B cell (primary cell): ENCODE measurements around the gene NUDT1. TPM values are rescaled to one million over a fixed set of nuclear protein-coding genes. Genes with fewer than 3 reads are reported as not detected.

Experiments
- ATAC-seq: fragments of 200-7000 bp; cut with Tn5 transposase; one replicate; pipeline ENCODE4 v1.10.0; 2021; ENCODE audit warnings: low read depth, mild to moderate bottlenecking, moderate number of reproducible peaks, moderate library complexity
- CTCF ChIA-PET: fragments of 350-600 bp; sonication (Branson Sonifier 250); formaldehyde crosslinking; loops from one replicate; lab custom pipeline; 2021; ENCODE audit warnings: antibody characterized with exemption, inconsistent platforms; lab: Charles Lee
- POLR2A ChIA-PET: fragments of 350-600 bp; sonication (Branson Sonifier 250); formaldehyde crosslinking; loops from one replicate; lab custom pipeline; 2021; ENCODE audit warnings: antibody characterized with exemption; lab: Charles Lee
- DNase-seq: peaks from one replicate; pipeline ENCODE4 v3.0.0; 2013
- H2AFZ ChIP-seq: 2 replicates; pipeline ENCODE4 v1.6.1; 2012; ENCODE audit warnings: mild to moderate bottlenecking, low read depth, low read length; ENCODE audit not compliant: insufficient read depth, poor library complexity, severe bottlenecking
- H3K27ac ChIP-seq, 2 donors: 1 replicate in 1 of 2; 2 replicates in 1 of 2; pipeline ENCODE4 v1.5.1; 2012 to 2013; ENCODE audit warnings: low read length in 2 of 2, mild to moderate bottlenecking in 2 of 2, moderate library complexity in 1 of 2
- H3K27me3 ChIP-seq, 4 experiments: fragments of 200-600 bp in 1 of 4; sonication (generic) in 1 of 4; replicated peaks in 1 of 4; 1 replicate in 2 of 4; 2 replicates in 2 of 4; pipeline versions ENCODE4 v1.6.1 to v1.7.0; 2013 to 2016; ENCODE audit warnings: low read length in 3 of 4, mild to moderate bottlenecking in 2 of 4, mixed read lengths in 1 of 4, moderate library complexity in 1 of 4; ENCODE audit not compliant: insufficient read depth in 4 of 4, control insufficient read depth in 3 of 4; ENCODE audit errors: control extremely low read depth in 1 of 4
- H3K36me3 ChIP-seq, 2 experiments: replicated peaks in 1 of 2; 1 replicate in 1 of 2; 2 replicates in 1 of 2; pipeline versions ENCODE4 v1.6.1 to v1.7.1; 2013; ENCODE audit warnings: low read length in 1 of 2; ENCODE audit not compliant: insufficient read depth in 2 of 2, control insufficient read depth in 1 of 2; ENCODE audit errors: control extremely low read depth in 1 of 2, extremely low read depth in 1 of 2
- H3K4me1 ChIP-seq, 2 donors: fragments of 200-600 bp in 1 of 2; sonication (generic) in 1 of 2; 1 replicate in 1 of 2; 2 replicates in 1 of 2; pipeline versions ENCODE4 v1.5.1 to v1.6.1; 2013 to 2017; ENCODE audit warnings: low read length in 2 of 2; ENCODE audit not compliant: control insufficient read depth in 2 of 2, insufficient read depth in 2 of 2
- H3K4me2 ChIP-seq: replicated peaks from 2 replicates; pipeline ENCODE3; 2012; ENCODE audit warnings: mild to moderate bottlenecking, low read depth, low read length; ENCODE audit not compliant: poor library complexity, severe bottlenecking
- H3K4me3 ChIP-seq, 5 experiments: fragments of 200-600 bp in 1 of 5; sonication (generic) in 1 of 5; 1 replicate in 3 of 5; 2 replicates in 2 of 5; pipeline versions ENCODE4 v1.5.1 to v1.7.0; 2011 to 2016; ENCODE audit warnings: low read length in 4 of 5, mild to moderate bottlenecking in 4 of 5, low read depth in 2 of 5, control low read depth in 1 of 5, moderate library complexity in 1 of 5; ENCODE audit not compliant: insufficient read depth in 1 of 5; ENCODE audit errors: control extremely low read depth in 1 of 5, extremely low read depth in 1 of 5
- H3K79me2 ChIP-seq: fragments of 200-600 bp; sonication (generic); one replicate; pipeline ENCODE4 v1.6.0; 2016; ENCODE audit warnings: low read length; ENCODE audit not compliant: control insufficient read depth, insufficient read depth
- H3K9ac ChIP-seq: fragments of 200-600 bp; sonication (generic); 2 replicates; pipeline ENCODE4 v1.6.1; 2017; ENCODE audit warnings: mild to moderate bottlenecking, low read length, moderate library complexity
- H3K9me3 ChIP-seq, 3 donors: one replicate each; pipeline versions ENCODE4 v1.6.1 to v1.7.1; 2013; ENCODE audit warnings: low read length in 2 of 3; ENCODE audit not compliant: control insufficient read depth in 2 of 3, insufficient read depth in 1 of 3; ENCODE audit errors: control extremely low read depth in 1 of 3
- H4K20me1 ChIP-seq: 2 replicates; pipeline ENCODE4 v1.6.0; 2012; ENCODE audit warnings: mild to moderate bottlenecking, low read length; ENCODE audit not compliant: insufficient read depth, control insufficient read depth, poor library complexity, severe bottlenecking
- H3K27ac Mint-ChIP-seq: one replicate; pipeline ENCODE4 v1.8.0; 2021; ENCODE audit warnings: mixed read lengths
- H3K27me3 Mint-ChIP-seq: one replicate; pipeline ENCODE4 v1.8.0; 2021; ENCODE audit warnings: mixed read lengths
- H3K4me1 Mint-ChIP-seq: one replicate; pipeline ENCODE4 v1.8.0; 2021; ENCODE audit warnings: mixed read lengths
- H3K4me3 Mint-ChIP-seq: one replicate; pipeline ENCODE4 v1.8.0; 2021; ENCODE audit warnings: mixed read lengths
- H3K9me3 Mint-ChIP-seq: one replicate; pipeline ENCODE4 v1.8.0; 2022; ENCODE audit warnings: mixed read lengths; ENCODE audit not compliant: insufficient read depth
- EZH2 ChIP-seq: IDR thresholded peaks from 2 replicates; pipeline ENCODE4 v1.6.1; 2012; ENCODE audit warnings: borderline replicate concordance, low read depth, mild to moderate bottlenecking, moderate library complexity, low read length; ENCODE audit not compliant: insufficient read depth, poor library complexity, severe bottlenecking
- WGBS: methylation state at CpG from one replicate; pipeline ENCODE4 v1.1.5; 2013; ENCODE audit warnings: missing lambda C conversion rate; ENCODE audit not compliant: insufficient coverage; 5-methylcytosine and 5-hydroxymethylcytosine counted together
- intact Hi-C: fragments of 100-400 bp; cut with micrococcal nuclease; formaldehyde crosslinking; loops from one replicate; pipeline ENCODE4 v1.10.0; 2022
- polyA plus RNA-seq: library from polyadenylated mRNA; depleted of rRNA; stranded (reverse); fragments of >200 nt; gene quantifications from 2 replicates; pipeline ENCODE4 v1.2.3, GENCODE V29; 2012
- total RNA-seq, 2 donors: library from RNA; stranded (reverse); fragments of 120-200 nt in 1 of 2; gene quantifications; 1 replicate in 1 of 2; 2 replicates in 1 of 2; pipeline versions ENCODE4 v1.2.3 to v1.2.4, GENCODE V29; 2013 to 2022
- TF ChIP-seq, protein P1 (sequence below): fragments of 200-600 bp; IDR thresholded peaks from one replicate; pipeline ENCODE4 v1.8.0; 2022; ENCODE audit warnings: antibody characterized with exemption, mild to moderate bottlenecking

NUDT1 gene
- total and polyA plus RNA-seq, 2 donors (not counting 1 experiment from before 2014, with no cell fraction given), result 21.1 to 22.9 TPM

DNA sequence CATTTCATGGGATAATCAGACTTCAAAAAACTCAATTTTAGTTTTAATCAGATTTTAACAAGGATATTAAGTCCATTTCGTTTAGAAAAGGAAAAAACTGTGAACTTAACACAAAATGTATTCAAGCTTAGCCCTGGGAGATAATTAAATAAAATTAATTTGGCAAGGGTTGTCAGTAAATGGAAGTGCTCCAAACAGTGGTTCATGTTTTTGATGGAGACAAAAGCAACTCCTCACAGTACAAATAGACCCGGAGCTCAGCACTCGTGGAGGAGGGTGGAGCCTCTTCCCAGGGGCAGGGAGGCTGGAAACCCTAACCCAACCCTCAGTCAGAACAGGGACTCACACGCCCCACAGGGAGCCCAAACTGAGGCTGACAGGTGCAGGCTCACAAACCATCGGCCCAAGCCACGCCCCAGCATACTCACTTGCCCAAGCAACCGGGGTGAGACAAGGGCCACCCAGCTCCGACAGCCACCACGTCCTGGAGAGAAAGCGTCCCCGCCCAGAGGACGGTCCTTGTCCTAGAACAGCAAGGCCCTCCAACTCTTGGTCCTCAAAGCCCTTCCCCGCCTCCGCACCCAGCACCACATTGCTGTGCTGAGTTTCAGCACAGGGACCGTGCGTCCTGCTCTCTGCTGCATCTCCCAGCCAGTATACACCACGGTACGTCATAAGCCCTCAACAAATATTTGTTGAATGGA, 49.0 kb upstream of the NUDT1 start:
- Histone ChIP-seq H3K27me3 (no peaks in the 10 kb centered on the region), H3K79me2 (peaks cover 7% of the 10 kb centered on the region), H3K9me3 (peaks cover 0 to 19% (median 6%) of the 10 kb centered on the region in 3 donors), H3K9ac (no peak overlapping the region), H3K4me3 (no peak overlapping the region), H3K4me2 (no peak overlapping the region), H3K36me3 (peaks cover 2 to 39% of the 10 kb centered on the region in 2 experiments), H3K4me1 (no peaks in the 10 kb centered on the region), H4K20me1 (no peaks in the 10 kb centered on the region), H3K27ac (no peak overlapping the region), H2AFZ (no peak overlapping the region)
- ChIA-PET CTCF (no interaction called here), POLR2A (no interaction called here)
- H3K4me3 Mint-ChIP-seq, result no peak overlapping the region
- intact Hi-C loops, result no loop called here
- 93% methylated on average over 17 of the region's 18 CpGs for WGBS
- DNase-seq (no peak), ATAC-seq (no peak)
- H3K27me3 Mint-ChIP-seq, result no peaks in the 10 kb centered on the region
- H3K9me3 Mint-ChIP-seq, result no peaks in the 10 kb centered on the region
- H3K4me1 Mint-ChIP-seq, result no peaks in the 10 kb centered on the region
- no peak overlapping the region for H3K27ac Mint-ChIP-seq
- no peak for TF ChIP-seq EZH2
- TF ChIP-seq, protein P1, sequence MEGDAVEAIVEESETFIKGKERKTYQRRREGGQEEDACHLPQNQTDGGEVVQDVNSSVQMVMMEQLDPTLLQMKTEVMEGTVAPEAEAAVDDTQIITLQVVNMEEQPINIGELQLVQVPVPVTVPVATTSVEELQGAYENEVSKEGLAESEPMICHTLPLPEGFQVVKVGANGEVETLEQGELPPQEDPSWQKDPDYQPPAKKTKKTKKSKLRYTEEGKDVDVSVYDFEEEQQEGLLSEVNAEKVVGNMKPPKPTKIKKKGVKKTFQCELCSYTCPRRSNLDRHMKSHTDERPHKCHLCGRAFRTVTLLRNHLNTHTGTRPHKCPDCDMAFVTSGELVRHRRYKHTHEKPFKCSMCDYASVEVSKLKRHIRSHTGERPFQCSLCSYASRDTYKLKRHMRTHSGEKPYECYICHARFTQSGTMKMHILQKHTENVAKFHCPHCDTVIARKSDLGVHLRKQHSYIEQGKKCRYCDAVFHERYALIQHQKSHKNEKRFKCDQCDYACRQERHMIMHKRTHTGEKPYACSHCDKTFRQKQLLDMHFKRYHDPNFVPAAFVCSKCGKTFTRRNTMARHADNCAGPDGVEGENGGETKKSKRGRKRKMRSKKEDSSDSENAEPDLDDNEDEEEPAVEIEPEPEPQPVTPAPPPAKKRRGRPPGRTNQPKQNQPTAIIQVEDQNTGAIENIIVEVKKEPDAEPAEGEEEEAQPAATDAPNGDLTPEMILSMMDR, result no peak

DNA sequence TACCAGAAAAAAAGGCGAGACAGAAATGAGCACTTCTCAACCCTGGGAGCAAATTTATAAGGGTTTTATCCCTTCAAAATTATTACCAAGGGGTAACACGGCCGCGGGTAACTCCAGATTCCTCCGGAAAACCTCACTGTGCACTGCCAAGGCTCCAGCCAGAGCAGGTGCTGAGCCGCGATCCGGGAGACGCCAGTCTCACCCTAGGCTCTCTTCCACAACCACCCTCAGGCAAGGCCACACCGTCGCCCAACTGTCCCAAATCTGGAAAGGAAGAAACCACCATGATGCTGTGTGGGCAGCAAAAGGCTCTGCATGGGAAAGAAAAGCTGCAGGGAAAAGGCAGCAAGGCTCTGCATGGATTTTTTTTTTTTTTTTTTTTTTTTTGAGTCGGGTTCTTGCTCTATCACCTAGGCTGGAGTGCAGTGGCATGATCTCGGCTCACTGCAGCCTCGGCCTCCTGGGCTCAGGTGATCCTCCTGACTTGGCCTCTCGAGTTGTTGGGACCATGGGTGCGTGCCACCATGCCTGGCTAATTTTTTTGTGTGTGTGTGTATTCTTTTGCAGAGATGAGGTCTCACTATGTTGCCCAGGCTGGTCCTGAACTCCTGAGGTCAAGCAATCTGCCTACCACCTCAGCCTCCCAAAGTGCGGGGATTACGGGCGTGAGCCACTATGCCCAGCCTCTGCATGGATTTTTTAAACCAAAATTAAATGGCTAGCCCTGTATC, 48.3 kb upstream of the NUDT1 start:
- DNase-seq (no peak), ATAC-seq (no peak)
- Mint-ChIP-seq H3K27ac (peak overlapping the region; percentile 15), H3K4me1 (no peaks in the 10 kb centered on the region), H3K27me3 (no peaks in the 10 kb centered on the region), H3K9me3 (no peaks in the 10 kb centered on the region), H3K4me3 (no peak overlapping the region)
- no peak overlapping the region for H3K4me3 ChIP-seq
- H3K27me3 ChIP-seq, result no peaks in the 10 kb centered on the region
- H4K20me1 ChIP-seq, result no peaks in the 10 kb centered on the region
- TF ChIP-seq EZH2, result no peak
- TF ChIP-seq, protein P1, result no peak
- H3K27ac ChIP-seq, result no peak overlapping the region
- intact Hi-C loops, result no loop called here
- H3K36me3 ChIP-seq, result peaks cover 2 to 38% of the 10 kb centered on the region in 2 experiments
- no peak overlapping the region for H3K4me2 ChIP-seq
- H3K9ac ChIP-seq, result no peak overlapping the region
- H3K79me2 ChIP-seq, result peaks cover 12% of the 10 kb centered on the region
- no peak overlapping the region for H2AFZ ChIP-seq
- peaks cover 0 to 19% (median 6%) of the 10 kb centered on the region in 3 donors for H3K9me3 ChIP-seq
- no peaks in the 10 kb centered on the region for H3K4me1 ChIP-seq
- 100% methylated on average over 14 of the region's 19 CpGs for WGBS
- ChIA-PET CTCF (no interaction called here), POLR2A (no interaction called here)
